T follicular helper cell (primary cell): Measurements from ENCODE around the gene CD151.

Experiments
- DNase-seq: peaks from one replicate; pipeline ENCODE4 v3.0.0-alpha.2; 2020; ENCODE audit warnings: low read depth

The CD151 gene

GRCh38 chr11:843086-843734 is 10.5 kb downstream of the CD151 start:
- DNase-seq, result no peak

- DNase-seq, result no peak
These were observed 11.3 kb downstream of the CD151 start for GRCh38 chr11:843818-844692.

GRCh38 chr11:844693-845644 is 12.2 kb downstream of the CD151 start:
- DNase-seq, result no peak

- no peak for DNase-seq
These were observed 13.2 kb downstream of the CD151 start for GRCh38 chr11:845872-846495.

GRCh38 chr11:846496-847098 is 13.8 kb downstream of the CD151 start:
- DNase-seq, result no peak

- DNase-seq, result no peak
These were observed 15.1 kb downstream of the CD151 start for GRCh38 chr11:847876-848275.

- peak; percentile 45 for DNase-seq
These were observed 15.7 kb downstream of the CD151 start for GRCh38 chr11:848380-848931.

DNA sequence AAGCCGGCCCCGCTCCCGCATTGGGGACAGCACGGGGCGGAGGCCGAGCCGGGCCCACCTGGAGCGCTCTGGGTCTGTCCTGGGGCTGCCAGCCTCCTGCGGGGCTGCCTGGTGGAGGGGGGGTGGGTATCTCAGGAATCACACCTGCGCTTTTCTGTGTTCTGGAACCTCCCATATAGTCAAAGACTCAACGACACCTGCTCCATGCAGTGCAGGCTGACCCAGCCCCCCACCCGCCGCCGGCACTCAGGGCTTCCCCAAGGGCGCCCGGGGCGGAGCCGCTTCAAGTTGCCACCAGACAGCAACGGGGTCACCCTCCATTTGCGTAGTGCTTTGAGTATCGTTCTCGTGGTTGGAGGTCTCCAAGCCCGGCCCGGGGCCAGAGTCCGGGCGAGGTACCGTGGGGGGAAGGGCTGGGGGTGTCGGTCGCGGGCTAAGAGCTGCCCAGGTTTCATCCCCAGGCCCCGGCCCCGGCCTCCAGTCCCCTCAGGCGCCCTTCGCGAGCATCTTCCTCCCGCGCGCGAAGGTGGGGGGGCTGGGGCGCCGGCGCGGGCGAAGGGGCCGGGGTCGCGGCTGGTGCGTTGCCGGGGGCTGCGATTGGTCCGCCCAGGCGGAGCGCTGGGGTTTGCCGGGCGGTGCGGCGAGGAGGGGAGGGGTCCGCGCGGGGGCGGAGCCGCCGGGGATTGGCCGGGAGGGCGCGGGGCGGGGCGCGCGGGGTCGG is 16.5 kb downstream of the CD151 start:
- no peak for DNase-seq

- DNase-seq, result no peak
These were observed 17.4 kb downstream of the CD151 start for GRCh38 chr11:849951-850774.

DNA sequence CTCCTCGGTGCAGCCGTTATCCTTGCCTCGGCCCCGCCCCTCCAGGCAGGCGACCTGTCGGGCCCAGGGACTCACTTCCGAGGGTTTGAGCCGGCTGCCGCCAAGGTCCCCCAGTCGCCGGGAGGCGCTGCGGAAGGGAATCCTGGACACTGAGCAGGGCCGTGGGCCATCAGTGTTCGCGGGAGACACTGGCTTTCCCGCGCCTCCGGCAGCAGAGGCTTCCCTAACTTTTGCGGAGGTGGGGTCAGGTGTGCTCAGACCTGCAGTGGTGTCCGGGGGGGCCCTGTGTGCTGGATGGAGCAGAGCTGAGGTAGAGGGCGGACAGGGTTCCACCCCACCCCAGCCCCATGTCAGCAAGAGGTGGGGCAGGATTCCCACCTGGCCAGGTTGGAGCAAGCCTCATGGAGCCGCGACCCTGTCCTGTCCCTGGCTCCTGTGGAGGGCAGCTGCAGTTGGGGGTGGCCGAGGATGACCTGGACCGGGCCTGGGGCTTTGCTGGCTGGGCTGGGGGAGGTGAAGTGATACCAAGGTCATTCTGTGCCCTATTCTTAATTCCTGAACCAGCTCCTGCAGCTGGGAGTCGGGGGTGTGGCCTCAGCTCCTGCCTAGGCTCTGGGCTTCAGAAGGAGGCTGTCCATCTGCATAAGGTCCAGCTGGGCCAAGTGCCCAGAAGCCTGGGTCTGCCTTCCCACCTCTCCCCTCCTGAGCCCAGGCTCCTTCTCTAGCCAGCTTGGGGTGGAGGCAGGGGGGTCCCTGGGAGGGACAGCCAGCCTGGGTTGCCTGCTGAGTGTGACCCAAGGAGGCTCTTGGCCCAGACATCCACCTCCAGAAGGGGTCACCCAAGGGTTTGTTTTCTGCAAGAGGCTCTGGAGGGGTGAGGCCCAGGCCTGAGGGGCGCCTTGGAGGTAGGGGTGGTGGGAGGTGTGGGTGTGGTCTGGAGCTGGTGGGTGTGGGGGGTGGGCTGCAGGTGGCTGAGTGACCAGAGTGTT is 18.3 kb downstream of the CD151 start:
- no peak for DNase-seq

DNA sequence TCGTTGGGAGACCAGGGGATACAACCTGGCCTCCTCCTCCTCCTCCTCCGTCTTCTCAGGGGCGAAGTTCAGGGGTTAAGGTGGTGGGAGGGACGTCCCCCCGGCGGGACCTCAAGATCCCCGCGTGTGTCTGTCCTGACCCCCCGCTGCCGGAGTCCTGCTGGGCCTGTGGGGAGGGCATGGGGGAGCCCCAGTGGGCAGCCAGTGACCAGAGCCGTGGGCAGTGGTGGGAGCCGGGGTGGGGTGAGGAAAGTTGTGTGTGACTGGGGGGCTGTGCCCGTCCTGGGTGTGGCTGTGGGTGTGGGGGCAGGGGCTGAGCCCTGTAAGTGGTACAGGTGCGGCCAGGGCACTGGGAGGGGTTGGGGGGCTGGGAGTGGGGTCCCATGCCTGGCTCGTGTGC is 20.0 kb downstream of the CD151 start:
- no peak for DNase-seq

DNA sequence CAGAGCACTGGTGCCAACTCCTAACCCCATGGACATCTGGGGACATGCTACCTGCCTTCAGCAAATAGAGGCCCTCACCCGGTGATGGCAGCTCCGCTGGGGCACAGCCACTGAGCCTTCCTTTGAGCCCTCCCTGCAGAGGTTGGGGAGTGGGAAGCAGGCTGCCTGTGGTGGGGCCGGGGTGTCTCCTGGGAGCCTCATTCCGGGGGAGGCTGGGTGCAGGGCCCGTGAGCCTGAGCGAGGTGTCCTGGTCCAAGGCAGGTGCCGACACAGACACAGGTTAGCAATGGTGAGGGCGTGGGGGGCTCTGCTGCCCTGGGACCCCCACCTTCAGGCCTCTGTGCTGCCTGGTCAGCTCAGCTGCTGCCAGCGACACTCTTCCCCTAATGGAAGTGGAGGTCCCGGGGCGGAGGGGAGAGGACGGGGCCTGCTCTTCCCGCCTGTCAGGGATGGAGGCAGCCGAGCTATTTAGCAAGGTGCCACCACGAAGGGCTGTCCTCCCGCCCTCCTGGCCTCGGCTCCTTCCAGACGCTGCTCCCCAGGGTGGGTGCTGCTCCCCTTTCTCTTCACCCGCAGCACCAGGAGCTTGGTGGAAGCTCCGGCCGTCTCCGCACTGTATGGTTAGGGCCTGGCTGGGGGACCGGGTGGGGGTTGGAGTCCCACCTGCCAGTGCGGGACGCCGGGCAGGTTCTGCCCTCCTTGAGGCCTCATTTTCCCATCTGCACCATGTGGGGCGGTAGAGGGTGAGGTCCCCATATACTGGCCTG is 21.1 kb downstream of the CD151 start:
- DNase-seq, result no peak

DNA sequence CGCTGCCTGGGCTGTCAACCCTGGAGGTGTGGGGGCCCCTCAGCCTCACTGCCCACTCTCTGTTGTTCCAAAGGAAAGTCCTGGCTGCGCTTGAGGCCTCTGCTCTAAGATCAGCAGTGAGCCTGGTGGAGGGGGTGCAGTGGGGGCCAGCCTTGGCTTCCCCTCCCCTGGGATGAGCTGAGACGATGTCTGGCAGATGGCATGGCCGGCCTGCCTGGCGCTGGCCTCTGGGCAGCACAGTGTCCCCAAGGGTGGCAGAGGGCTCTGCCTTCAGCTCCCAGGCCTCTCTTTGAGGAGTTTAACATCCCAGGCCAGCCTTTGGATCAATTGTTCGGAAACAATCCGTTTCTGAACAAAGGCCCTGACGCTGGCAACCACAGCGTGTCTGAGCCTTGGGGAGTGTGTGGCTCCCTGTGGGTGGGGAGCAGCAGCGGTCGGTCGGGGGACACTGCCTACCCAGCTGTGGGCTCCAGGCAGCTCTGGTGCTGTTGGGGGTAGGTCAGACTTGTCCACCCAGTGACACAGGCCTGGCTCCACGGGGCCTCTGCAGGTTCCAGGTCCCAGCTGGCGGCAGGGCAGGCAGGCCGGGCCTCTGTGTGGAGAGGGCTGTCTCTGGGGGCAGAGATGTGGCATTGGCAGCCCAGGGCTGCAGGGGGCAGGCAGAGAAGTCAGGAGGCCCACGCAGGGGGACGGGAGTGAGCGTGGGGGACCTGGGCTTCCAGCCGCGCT is 22.0 kb downstream of the CD151 start:
- no peak for DNase-seq

- DNase-seq, result no peak
These were observed 22.6 kb downstream of the CD151 start for GRCh38 chr11:855330-855674.

DNA sequence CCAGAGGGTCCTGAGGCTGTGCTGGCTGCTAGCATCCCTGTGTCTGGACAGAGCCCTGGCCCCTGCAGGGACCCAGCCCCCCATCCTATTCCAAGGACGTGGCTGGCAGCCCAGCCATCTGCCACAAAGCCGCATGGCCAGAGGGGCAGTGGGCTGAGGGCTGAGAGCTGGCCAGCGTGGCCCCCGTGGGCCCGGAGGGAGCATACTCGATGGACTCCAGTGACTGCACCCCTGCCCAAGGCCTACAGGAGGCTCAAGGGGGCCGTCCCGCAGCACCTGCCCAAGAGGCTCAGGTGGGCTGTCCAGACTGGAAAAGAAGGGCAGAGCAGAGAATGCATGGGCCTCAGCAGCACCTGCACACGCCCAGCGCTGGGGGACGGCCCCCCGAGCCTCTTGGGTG is 23.0 kb downstream of the CD151 start:
- DNase-seq, result no peak

DNA sequence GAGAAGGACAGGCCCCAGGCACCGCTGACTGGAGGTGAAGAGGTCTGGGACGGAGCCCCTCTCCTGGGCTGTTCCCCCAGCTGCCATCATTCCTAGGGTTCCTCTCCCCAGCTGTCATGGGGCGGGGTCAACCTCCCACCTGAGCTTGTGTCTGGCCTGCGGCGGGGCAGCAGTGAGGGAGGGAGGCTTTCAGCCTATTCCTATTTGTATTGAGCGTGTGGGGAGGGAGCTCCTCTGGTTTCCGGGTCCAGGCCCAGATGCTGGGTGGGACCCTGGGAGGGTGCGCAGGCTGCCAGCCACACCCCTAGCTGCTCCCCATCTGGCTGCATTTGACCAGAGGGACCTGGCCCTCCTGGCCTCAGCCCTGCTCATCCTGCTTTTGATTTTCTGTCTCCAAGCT is 23.6 kb downstream of the CD151 start:
- no peak for DNase-seq
